ENCODE data around the gene DAB2IP. TPM values are rescaled to one million over a fixed set of nuclear protein-coding genes. Genes with fewer than 3 reads are reported as not detected.
A peak's percentile ranks its signal among the peaks of the same experiment; 100 is the strongest.

The DAB2IP gene
- total RNA-seq, 1 donor from 2014 or later = 24.3 TPM

DNA sequence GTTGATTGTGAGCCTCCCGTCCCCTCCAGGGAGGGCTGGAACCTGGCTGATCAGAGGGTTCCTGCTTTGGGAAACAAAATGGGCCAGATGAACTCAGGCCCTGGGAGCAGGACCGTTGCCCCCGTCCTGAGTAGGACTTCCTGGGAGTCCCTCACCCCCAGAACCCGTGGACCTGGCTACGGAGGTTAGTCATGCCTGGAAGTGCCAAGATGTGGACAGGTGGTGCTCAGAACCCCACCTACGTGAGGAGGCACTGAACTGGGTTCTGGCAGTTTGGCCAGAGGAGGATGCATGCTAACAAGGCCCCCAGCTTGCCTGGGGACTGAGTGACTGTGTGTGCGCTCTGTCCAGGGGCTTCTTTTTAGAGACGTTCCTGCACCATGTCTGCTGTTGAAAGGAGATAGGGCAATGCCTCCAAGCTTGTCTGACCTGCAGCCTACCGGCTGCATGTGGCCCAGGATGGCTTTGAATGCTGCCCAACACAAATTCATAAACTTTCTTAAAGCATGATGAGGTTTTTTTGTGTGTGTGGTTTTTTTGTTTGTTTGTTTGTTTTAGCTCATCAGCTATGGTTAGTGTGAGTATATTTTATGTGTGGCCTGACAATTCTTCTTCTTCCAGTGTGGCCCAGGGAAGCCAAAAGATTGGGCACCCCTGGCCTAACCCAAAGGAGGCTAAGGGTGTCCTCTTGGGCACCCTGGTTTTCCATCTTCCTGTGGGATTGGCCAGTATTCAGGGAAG lies 1.8 kb upstream of the DAB2IP start:
- Mint-ChIP-seq H3K27me3 (ENCODE audit: insufficient read depth, low read depth) (peaks cover 4% of the 10 kb centered on the region), H3K27ac (peak overlapping the region; percentile 93), H3K4me1 (peaks cover 74% of the 10 kb centered on the region), H3K4me3 (peak overlapping the region; percentile 86), H3K9me3 (no peaks in the 10 kb centered on the region), H3K36me3 (no peaks in the 10 kb centered on the region)
- Histone ChIP-seq H3K27me3 (no peaks in the 10 kb centered on the region), H4K20me1 (ENCODE audit: low read depth) (peaks cover 39% of the 10 kb centered on the region), H3K36me3 (no peaks in the 10 kb centered on the region), H2AFZ (replicated peaks) (no peak overlapping the region), H3K9me3 (ENCODE audit: low read depth) (no peaks in the 10 kb centered on the region), H3K4me1 (peaks cover 45% of the 10 kb centered on the region), H3K9ac (no peak overlapping the region), H3K4me3 (peak overlapping the region; percentile 33), H3K4me2 (peak overlapping the region; percentile 98), H3F3A (ENCODE audit: low read depth) (peaks cover 22% of the 10 kb centered on the region), H3K27ac (no peak overlapping the region), H3K79me2 (ENCODE audit: low read depth) (peaks cover 41% of the 10 kb centered on the region)
- DNase-seq (ENCODE audit: low spot score) = no peak
- TF ChIP-seq EZH2phosphoT487 (IDR thresholded peaks at IDR 0.05) = no peak
- TF ChIP-seq, protein P1, sequence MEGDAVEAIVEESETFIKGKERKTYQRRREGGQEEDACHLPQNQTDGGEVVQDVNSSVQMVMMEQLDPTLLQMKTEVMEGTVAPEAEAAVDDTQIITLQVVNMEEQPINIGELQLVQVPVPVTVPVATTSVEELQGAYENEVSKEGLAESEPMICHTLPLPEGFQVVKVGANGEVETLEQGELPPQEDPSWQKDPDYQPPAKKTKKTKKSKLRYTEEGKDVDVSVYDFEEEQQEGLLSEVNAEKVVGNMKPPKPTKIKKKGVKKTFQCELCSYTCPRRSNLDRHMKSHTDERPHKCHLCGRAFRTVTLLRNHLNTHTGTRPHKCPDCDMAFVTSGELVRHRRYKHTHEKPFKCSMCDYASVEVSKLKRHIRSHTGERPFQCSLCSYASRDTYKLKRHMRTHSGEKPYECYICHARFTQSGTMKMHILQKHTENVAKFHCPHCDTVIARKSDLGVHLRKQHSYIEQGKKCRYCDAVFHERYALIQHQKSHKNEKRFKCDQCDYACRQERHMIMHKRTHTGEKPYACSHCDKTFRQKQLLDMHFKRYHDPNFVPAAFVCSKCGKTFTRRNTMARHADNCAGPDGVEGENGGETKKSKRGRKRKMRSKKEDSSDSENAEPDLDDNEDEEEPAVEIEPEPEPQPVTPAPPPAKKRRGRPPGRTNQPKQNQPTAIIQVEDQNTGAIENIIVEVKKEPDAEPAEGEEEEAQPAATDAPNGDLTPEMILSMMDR (IDR thresholded peaks at IDR 0.05) = no peak
- TF ChIP-seq EZH2 (IDR thresholded peaks at IDR 0.05) = no peak

DNA sequence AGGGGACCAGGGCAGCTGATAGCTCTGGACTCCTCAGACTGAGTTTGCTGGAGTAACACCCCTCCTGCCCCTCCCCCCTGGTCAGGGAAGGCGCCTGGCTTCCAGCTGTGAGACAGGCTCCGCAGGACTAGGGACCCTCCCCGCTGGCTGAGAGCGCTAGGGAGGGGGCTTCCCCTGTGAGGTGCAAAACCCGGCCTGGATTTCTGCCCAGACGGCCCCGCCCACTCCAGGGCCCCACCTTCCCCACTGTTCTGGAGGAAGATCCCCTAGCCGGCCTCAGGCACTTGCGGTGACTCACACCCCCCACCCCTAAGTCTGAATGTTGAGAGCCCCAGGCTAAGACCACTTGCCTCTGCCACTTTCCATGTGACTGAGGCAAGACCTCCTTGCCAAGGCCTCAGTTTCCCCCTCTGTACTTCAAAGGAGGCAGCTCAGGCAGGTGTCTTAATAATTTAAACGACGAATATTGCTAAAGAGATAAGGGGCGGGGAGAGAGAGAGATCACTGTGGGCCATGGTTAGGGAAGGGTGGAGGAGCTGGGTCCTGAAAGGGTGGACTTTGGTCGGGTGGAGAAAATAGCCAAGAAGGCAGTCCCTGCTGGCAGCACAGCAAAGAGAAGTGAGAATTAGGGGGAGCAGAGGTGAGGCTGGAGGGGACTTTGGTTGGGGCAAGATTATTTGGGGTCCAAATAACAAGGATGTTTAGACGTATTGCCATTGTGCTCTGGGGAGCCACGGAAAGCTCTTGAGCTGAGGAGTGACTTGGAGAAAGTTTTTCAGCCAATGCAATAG lies 1.0 kb upstream of the DAB2IP start:
- peaks cover 37% of the 10 kb centered on the region for H3K4me1 ChIP-seq
- H2AFZ ChIP-seq (replicated peaks) = no peak overlapping the region
- H3F3A ChIP-seq (ENCODE audit: low read depth) = peaks cover 22% of the 10 kb centered on the region
- Mint-ChIP-seq H3K27ac (peak overlapping the region; percentile 96), H3K9me3 (no peaks in the 10 kb centered on the region), H3K4me3 (peak overlapping the region; percentile 86), H3K36me3 (no peaks in the 10 kb centered on the region), H3K4me1 (peaks cover 71% of the 10 kb centered on the region), H3K27me3 (ENCODE audit: insufficient read depth, low read depth) (peaks cover 4% of the 10 kb centered on the region)
- H4K20me1 ChIP-seq (ENCODE audit: low read depth) = peaks cover 47% of the 10 kb centered on the region
- no peaks in the 10 kb centered on the region for H3K9me3 ChIP-seq (ENCODE audit: low read depth)
- TF ChIP-seq, protein P1 (IDR thresholded peaks at IDR 0.05) = no peak
- TF ChIP-seq EZH2phosphoT487 (IDR thresholded peaks at IDR 0.05) = no peak
- peaks cover 49% of the 10 kb centered on the region for H3K79me2 ChIP-seq (ENCODE audit: low read depth)
- no peaks in the 10 kb centered on the region for H3K27me3 ChIP-seq
- H3K4me2 ChIP-seq = peak overlapping the region; percentile 98
- no peak overlapping the region for H3K9ac ChIP-seq
- H3K27ac ChIP-seq = no peak overlapping the region
- peak; percentile 91 for DNase-seq (ENCODE audit: low spot score)
- peak overlapping the region; percentile 33 for H3K4me3 ChIP-seq
- H3K36me3 ChIP-seq = no peaks in the 10 kb centered on the region

GRCh38 chr9:121651008-121651294 lies 483 bp upstream of the DAB2IP start:
- H3K36me3 Mint-ChIP-seq = no peaks in the 10 kb centered on the region

More at GRCh38 chr9:121651008-121651294, 483 bp upstream of the DAB2IP start:
- Mint-ChIP-seq H3K4me1 (peaks cover 66% of the 10 kb centered on the region), H3K27ac (peak overlapping the region; percentile 96), H3K9me3 (no peaks in the 10 kb centered on the region), H3K27me3 (ENCODE audit: insufficient read depth, low read depth) (peaks cover 4% of the 10 kb centered on the region), H3K4me3 (peak overlapping the region; percentile 86)
- Histone ChIP-seq H3F3A (ENCODE audit: low read depth) (peaks cover 22% of the 10 kb centered on the region), H3K9ac (no peak overlapping the region), H3K4me2 (peak overlapping the region; percentile 98), H3K27ac (no peak overlapping the region), H4K20me1 (ENCODE audit: low read depth) (peaks cover 49% of the 10 kb centered on the region), H3K27me3 (no peaks in the 10 kb centered on the region), H3K9me3 (ENCODE audit: low read depth) (no peaks in the 10 kb centered on the region), H3K79me2 (ENCODE audit: low read depth) (peaks cover 54% of the 10 kb centered on the region), H3K36me3 (no peaks in the 10 kb centered on the region), H3K4me1 (peaks cover 32% of the 10 kb centered on the region), H3K4me3 (peak overlapping the region; percentile 89), H2AFZ (replicated peaks) (no peak overlapping the region)
- TF ChIP-seq EZH2 (IDR thresholded peaks at IDR 0.05) (no peak), EZH2phosphoT487 (IDR thresholded peaks at IDR 0.05) (no peak)
- TF ChIP-seq, protein P1 (IDR thresholded peaks at IDR 0.05) = no peak
- no peak for DNase-seq (ENCODE audit: low spot score)

Data from neural progenitor cell (in vitro differentiated cells).